ENCODE results near the gene RAB40C.

The RAB40C gene

GRCh38 chr16:646679-647172, 56.9 kb downstream of the RAB40C start:
- DNase-seq (ENCODE audit: low read depth in 2 of 2), result no peak

- DNase-seq (ENCODE audit: low read depth in 2 of 2), result no peak
Measured at GRCh38 chr16:647173-647902, 57.5 kb downstream of the RAB40C start.

GRCh38 chr16:648071-648780, 58.4 kb downstream of the RAB40C start:
- DNase-seq (ENCODE audit: low read depth in 2 of 2), result peak; percentile 41 to 47

- peak; percentile 91 to 93 for DNase-seq (ENCODE audit: low read depth in 2 of 2)
Measured at GRCh38 chr16:648781-649589, 59.1 kb downstream of the RAB40C start, which contains the start of gene WDR90. Gene WDR90, plus strand, starts transcription at chr16:649365. Its CDS starts 52 bp downstream, at chr16:649417.

GRCh38 chr16:649631-650030, 59.8 kb downstream of the RAB40C start:
- no peak for DNase-seq (ENCODE audit: low read depth in 2 of 2)

GRCh38 chr16:651844-652243, 62.0 kb downstream of the RAB40C start:
- DNase-seq (ENCODE audit: low read depth in 2 of 2), result no peak

GRCh38 chr16:652454-653305, 62.8 kb downstream of the RAB40C start:
- no peak for DNase-seq (ENCODE audit: low read depth in 2 of 2)

GRCh38 chr16:654034-654433, 64.2 kb downstream of the RAB40C start:
- DNase-seq (ENCODE audit: low read depth in 2 of 2), result no peak

GRCh38 chr16:657487-657886, 67.6 kb downstream of the RAB40C start:
- no peak for DNase-seq (ENCODE audit: low read depth in 2 of 2)

- no peak for DNase-seq (ENCODE audit: low read depth in 2 of 2)
Measured at GRCh38 chr16:658679-659571, 69.1 kb downstream of the RAB40C start.

GRCh38 chr16:659618-660017, 69.8 kb downstream of the RAB40C start:
- DNase-seq (ENCODE audit: low read depth in 2 of 2), result no peak

GRCh38 chr16:660132-660458, 70.2 kb downstream of the RAB40C start:
- no peak for DNase-seq (ENCODE audit: low read depth in 2 of 2)

GRCh38 chr16:660459-661183, 70.8 kb downstream of the RAB40C start:
- DNase-seq (ENCODE audit: low read depth in 2 of 2), result peak in 1 of 2 donors; percentile 38

GRCh38 chr16:661184-661821, 71.4 kb downstream of the RAB40C start:
- DNase-seq (ENCODE audit: low read depth in 2 of 2), result no peak

GRCh38 chr16:662095-662494, 72.2 kb downstream of the RAB40C start:
- DNase-seq (ENCODE audit: low read depth in 2 of 2), result no peak

- no peak for DNase-seq (ENCODE audit: low read depth in 2 of 2)
Measured at GRCh38 chr16:662597-662996, 72.7 kb downstream of the RAB40C start.

GRCh38 chr16:666572-666971, 76.7 kb downstream of the RAB40C start:
- DNase-seq (ENCODE audit: low read depth in 2 of 2), result no peak

- no peak for DNase-seq (ENCODE audit: low read depth in 2 of 2)
Measured at GRCh38 chr16:667113-667779, 77.4 kb downstream of the RAB40C start.
